AG08396 (cell line): ENCODE measurements around the gene NAB2.
"Not testable (repeated sequence)": the region's sequence is repeated elsewhere in the genome, so short reads cannot be mapped to it uniquely, and the experiment has no call there.

Experiments
- DNase-seq: peaks from one replicate; pipeline ENCODE4 v3.0.0; 2012; ENCODE audit warnings: low spot score, mixed read lengths

The NAB2 gene

GRCh38 chr12:57110104-57111030 is 21.5 kb downstream of the NAB2 start:
- DNase-seq, result no peak

GRCh38 chr12:57111031-57111734 is 22.3 kb downstream of the NAB2 start, which contains the start of gene STAT6:
STAT6 (minus strand) TSS chr12:57111362; CDS start chr12:57108278, 3,084 bp downstream.
- no peak for DNase-seq

- DNase-seq, result no peak
Measured at GRCh38 chr12:57112492-57113294, 23.8 kb downstream of the NAB2 start.

GRCh38 chr12:57116580-57117281 is 27.8 kb downstream of the NAB2 start:
- no peak for DNase-seq

- no peak for DNase-seq
Measured at GRCh38 chr12:57118711-57119271, 29.9 kb downstream of the NAB2 start.

GRCh38 chr12:57119294-57120085 is 30.6 kb downstream of the NAB2 start:
- DNase-seq, result no peak

- DNase-seq, result not testable (repeated sequence)
Measured at GRCh38 chr12:57120718-57121117, 31.8 kb downstream of the NAB2 start.

- no peak for DNase-seq
Measured at GRCh38 chr12:57123813-57124212, 34.9 kb downstream of the NAB2 start.

GRCh38 chr12:57124261-57124877 is 35.5 kb downstream of the NAB2 start:
- DNase-seq, result peak; percentile 74

GRCh38 chr12:57126061-57126460 is 37.1 kb downstream of the NAB2 start:
- DNase-seq, result no peak

- DNase-seq, result no peak
Measured at GRCh38 chr12:57126561-57126960, 37.6 kb downstream of the NAB2 start.

GRCh38 chr12:57127101-57127725 is 38.3 kb downstream of the NAB2 start:
- DNase-seq, result no peak

GRCh38 chr12:57127726-57128518 is 39.0 kb downstream of the NAB2 start, which contains the start of gene LRP1:
LRP1 (plus strand) TSS chr12:57128483; CDS start chr12:57128965, 482 bp downstream.
- peak; percentile 92 for DNase-seq

GRCh38 chr12:57128519-57129247 is 39.8 kb downstream of the NAB2 start:
- no peak for DNase-seq

- DNase-seq, result no peak
Measured at GRCh38 chr12:57129321-57129842, 40.5 kb downstream of the NAB2 start.

- no peak for DNase-seq
Measured at GRCh38 chr12:57129889-57130288, 41.0 kb downstream of the NAB2 start.

GRCh38 chr12:57130941-57131340 is 42.0 kb downstream of the NAB2 start:
- DNase-seq, result no peak
